ENCODE results near the gene UBA6. TPM values are rescaled to one million over a fixed set of nuclear protein-coding genes. Genes with fewer than 3 reads are reported as not detected.

The UBA6 gene
- total and polyA plus RNA-seq, 2 donors (not counting 1 experiment from before 2014, with no cell fraction given): 22.8 to 64.0 TPM

- Histone ChIP-seq H3K79me2 (ENCODE audit: control insufficient read depth, insufficient read depth, low read length) (peaks cover 18% of the 10 kb centered on the region), H3K9me3 (ENCODE audit: control extremely low read depth in 1 of 3, control insufficient read depth in 2 of 3, insufficient read depth in 1 of 3, low read length in 2 of 3) (no peaks in the 10 kb centered on the region), H3K4me2 (replicated peaks; ENCODE audit: low read depth, low read length, poor library complexity, severe bottlenecking) (no peak overlapping the region), H3K4me1 (ENCODE audit: control insufficient read depth in 2 of 2, insufficient read depth in 2 of 2, low read length in 2 of 2) (no peaks in the 10 kb centered on the region), H4K20me1 (ENCODE audit: control insufficient read depth, insufficient read depth, low read length, poor library complexity, severe bottlenecking) (peaks cover 5% of the 10 kb centered on the region), H3K9ac (ENCODE audit: low read length) (no peak overlapping the region), H3K27ac (ENCODE audit: low read length in 2 of 2) (no peak overlapping the region), H2AFZ (ENCODE audit: insufficient read depth, low read depth, low read length, poor library complexity, severe bottlenecking) (no peak overlapping the region), H3K4me3 (ENCODE audit: control extremely low read depth in 1 of 5, extremely low read depth in 1 of 5, insufficient read depth in 1 of 5, low read depth in 2 of 5, low read length in 4 of 5) (no peak overlapping the region), H3K36me3 (replicated peaks in 1 of 2; ENCODE audit: control extremely low read depth in 1 of 2, control insufficient read depth in 1 of 2, extremely low read depth in 1 of 2, insufficient read depth in 2 of 2, low read length in 1 of 2) (peaks cover 2 to 19% of the 10 kb centered on the region in 2 experiments), H3K27me3 (replicated peaks in 1 of 4; ENCODE audit: control extremely low read depth in 1 of 4, control insufficient read depth in 3 of 4, insufficient read depth in 4 of 4, low read length in 3 of 4) (no peaks in the 10 kb centered on the region)
- TF ChIP-seq EZH2 (IDR thresholded peaks at IDR 0.05; ENCODE audit: borderline replicate concordance, insufficient read depth, low read depth, low read length, poor library complexity, severe bottlenecking) (no peak), CTCF (IDR thresholded peaks at IDR 0.05) (no peak)
- 100% methylated on average over 1 of the region's 2 CpGs for WGBS (ENCODE audit: insufficient coverage)
- no peak for DNase-seq
- ChIA-PET POLR2A (no interaction called here), CTCF (no interaction called here)
- Mint-ChIP-seq H3K4me1 (peaks cover 6% of the 10 kb centered on the region), H3K9me3 (ENCODE audit: insufficient read depth) (no peaks in the 10 kb centered on the region), H3K27me3 (no peaks in the 10 kb centered on the region), H3K4me3 (no peak overlapping the region), H3K27ac (no peak overlapping the region)
- no peak for ATAC-seq (ENCODE audit: low read depth)
- intact Hi-C loops (cut with micrococcal nuclease): no loop called here
Observed at GRCh38 chr4:67718848-67719247, 17.9 kb upstream of the UBA6 start.

- ChIA-PET CTCF (no interaction called here), POLR2A (no interaction called here)
- Mint-ChIP-seq H3K27ac (no peak overlapping the region), H3K27me3 (no peaks in the 10 kb centered on the region), H3K9me3 (ENCODE audit: insufficient read depth) (no peaks in the 10 kb centered on the region), H3K4me1 (peaks cover 6% of the 10 kb centered on the region), H3K4me3 (no peak overlapping the region)
- H3K9me3 ChIP-seq (ENCODE audit: control extremely low read depth in 1 of 3, control insufficient read depth in 2 of 3, insufficient read depth in 1 of 3, low read length in 2 of 3): no peaks in the 10 kb centered on the region
- H3K9ac ChIP-seq (ENCODE audit: low read length): no peak overlapping the region
- H3K27ac ChIP-seq (ENCODE audit: low read length in 2 of 2): no peak overlapping the region
- no peak overlapping the region for H3K4me3 ChIP-seq (ENCODE audit: control extremely low read depth in 1 of 5, extremely low read depth in 1 of 5, insufficient read depth in 1 of 5, low read depth in 2 of 5, low read length in 4 of 5)
- WGBS (ENCODE audit: insufficient coverage): 100% methylated on average over 2 of the region's 2 CpGs
- no peak for DNase-seq
- TF ChIP-seq EZH2 (IDR thresholded peaks at IDR 0.05; ENCODE audit: borderline replicate concordance, insufficient read depth, low read depth, low read length, poor library complexity, severe bottlenecking) (no peak), CTCF (IDR thresholded peaks at IDR 0.05) (no peak)
- intact Hi-C loops (cut with micrococcal nuclease): no loop called here
- H3K27me3 ChIP-seq (replicated peaks in 1 of 4; ENCODE audit: control extremely low read depth in 1 of 4, control insufficient read depth in 3 of 4, insufficient read depth in 4 of 4, low read length in 3 of 4): no peaks in the 10 kb centered on the region
- no peaks in the 10 kb centered on the region for H3K4me1 ChIP-seq (ENCODE audit: control insufficient read depth in 2 of 2, insufficient read depth in 2 of 2, low read length in 2 of 2)
- peaks cover 16% of the 10 kb centered on the region for H4K20me1 ChIP-seq (ENCODE audit: control insufficient read depth, insufficient read depth, low read length, poor library complexity, severe bottlenecking)
- peaks cover 28% of the 10 kb centered on the region for H3K79me2 ChIP-seq (ENCODE audit: control insufficient read depth, insufficient read depth, low read length)
- H2AFZ ChIP-seq (ENCODE audit: insufficient read depth, low read depth, low read length, poor library complexity, severe bottlenecking): no peak overlapping the region
- H3K4me2 ChIP-seq (replicated peaks; ENCODE audit: low read depth, low read length, poor library complexity, severe bottlenecking): no peak overlapping the region
- H3K36me3 ChIP-seq (replicated peaks in 1 of 2; ENCODE audit: control extremely low read depth in 1 of 2, control insufficient read depth in 1 of 2, extremely low read depth in 1 of 2, insufficient read depth in 2 of 2, low read length in 1 of 2): peaks cover 2 to 19% of the 10 kb centered on the region in 2 experiments
- ATAC-seq (ENCODE audit: low read depth): no peak
Observed at GRCh38 chr4:67717586-67717985, 16.6 kb upstream of the UBA6 start.
